ENCODE measurements around the gene PADI2.

GRCh38 chr1:17075470-17076255, 43.6 kb downstream of the PADI2 start:
- no peak for TF ChIP-seq POLR2AphosphoS5 (IDR thresholded peaks at IDR 0.05; ENCODE audit: borderline replicate concordance, low read depth, low read length)
- TF ChIP-seq EZH2 (IDR thresholded peaks at IDR 0.05), result no peak
